Peyer's patch (tissue), 4 donors: ENCODE data around the gene ARNT2. TPM values are rescaled to one million over a fixed set of nuclear protein-coding genes. Genes with fewer than 3 reads are reported as not detected.
A peak's percentile ranks its signal among the peaks of the same experiment; 100 is the strongest.

Source experiments
- DNase-seq, 3 donors: peaks; one replicate each; pipeline ENCODE4 v3.0.0-alpha.2; 2017 to 2019
- H3K27ac ChIP-seq, 4 donors: fragments of 200-600 bp; sonication (generic); one replicate each; pipeline ENCODE4 v1.5.1; 2016 to 2019
- H3K27me3 ChIP-seq, 2 donors: fragments of 200-600 bp; sonication (generic); one replicate each; pipeline ENCODE4 v1.5.1; 2019
- H3K36me3 ChIP-seq, 3 donors: fragments of 200-600 bp; sonication (generic); one replicate each; pipeline ENCODE4 v1.5.1; 2016 to 2019
- H3K4me1 ChIP-seq, 4 donors: fragments of 200-600 bp; sonication (generic); one replicate each; pipeline ENCODE4 v1.5.1; 2016 to 2019
- H3K4me3 ChIP-seq, 4 donors: fragments of 200-600 bp; sonication (generic); 1 replicate in 3 of 4; 2 replicates in 1 of 4; pipeline ENCODE4 v1.5.1; 2016 to 2019; ENCODE audit warnings: mild to moderate bottlenecking in 1 of 4
- H3K9me3 ChIP-seq, 4 donors: fragments of 200-600 bp; sonication (generic); one replicate each; pipeline ENCODE4 v1.5.1; 2016 to 2019; ENCODE audit warnings: mild to moderate bottlenecking in 1 of 4
- POLR2A ChIP-seq, 2 donors: fragments of 450-650 bp; IDR thresholded peaks; one replicate each; pipeline ENCODE4 v1.5.1; 2017; ENCODE audit warnings: antibody characterized with exemption in 2 of 2, mild to moderate bottlenecking in 2 of 2, moderate library complexity in 2 of 2
- total RNA-seq, 4 donors: library from RNA; depleted of rRNA; stranded (reverse); fragments of >200 nt; gene quantifications; one replicate each; pipeline ENCODE4 v1.1.0, GENCODE V29; 2016
- TF ChIP-seq, protein P1 (sequence below), 6 experiments: fragments of 450-650 bp in 4 of 6; fragments of 200-600 bp in 2 of 6; sonication (generic) in 1 of 6; IDR thresholded peaks; one replicate each; pipeline ENCODE4 v1.5.1; 2017 to 2019; ENCODE audit warnings: antibody characterized with exemption in 6 of 6, mild to moderate bottlenecking in 3 of 6, moderate library complexity in 1 of 6

Gene ARNT2
- total RNA-seq, 4 donors from 2014 or later, result 2.5 to 10.3 (median 4.5) TPM

DNA sequence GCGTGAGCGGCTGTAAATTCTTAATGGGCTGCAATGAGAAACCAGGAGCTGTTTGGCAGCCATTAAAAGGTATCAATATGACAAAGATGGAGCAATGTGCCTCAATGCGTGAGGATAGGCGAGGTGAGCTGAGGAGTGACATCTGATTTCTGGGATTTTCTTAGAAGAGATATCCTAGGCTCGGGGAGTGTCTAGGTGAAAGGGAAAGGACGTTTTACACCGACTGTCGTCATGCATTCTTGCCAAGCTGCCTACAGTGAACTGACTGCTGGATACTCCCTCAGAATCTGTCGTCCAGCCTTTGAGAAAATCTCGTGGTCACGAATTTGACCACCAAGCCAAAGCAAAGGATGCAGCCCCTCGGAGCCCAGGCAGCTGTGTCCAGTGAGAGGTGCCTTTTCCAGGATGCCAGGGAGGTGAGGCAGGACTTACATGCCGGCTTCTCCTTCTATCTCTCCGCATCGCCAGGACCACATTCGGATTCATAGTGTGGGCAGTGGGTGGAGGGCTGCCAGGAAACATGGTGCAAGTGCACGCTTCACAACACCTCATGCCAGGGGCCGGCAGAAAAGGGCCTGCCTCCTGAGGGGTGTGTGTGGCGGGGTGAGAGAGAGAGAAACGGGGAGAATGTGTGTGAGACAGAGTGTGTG lies 210.7 kb downstream of the ARNT2 start:
- H3K9me3 ChIP-seq, result no peaks in the 10 kb centered on the region
- no peak overlapping the region for H3K27ac ChIP-seq
- H3K4me3 ChIP-seq, result no peak overlapping the region
- no peaks in the 10 kb centered on the region for H3K27me3 ChIP-seq
- no peak for DNase-seq
- peaks cover 0 to 11% (median 0%) of the 10 kb centered on the region in 4 donors for H3K4me1 ChIP-seq
- H3K36me3 ChIP-seq, result no peaks in the 10 kb centered on the region
- TF ChIP-seq, protein P1, sequence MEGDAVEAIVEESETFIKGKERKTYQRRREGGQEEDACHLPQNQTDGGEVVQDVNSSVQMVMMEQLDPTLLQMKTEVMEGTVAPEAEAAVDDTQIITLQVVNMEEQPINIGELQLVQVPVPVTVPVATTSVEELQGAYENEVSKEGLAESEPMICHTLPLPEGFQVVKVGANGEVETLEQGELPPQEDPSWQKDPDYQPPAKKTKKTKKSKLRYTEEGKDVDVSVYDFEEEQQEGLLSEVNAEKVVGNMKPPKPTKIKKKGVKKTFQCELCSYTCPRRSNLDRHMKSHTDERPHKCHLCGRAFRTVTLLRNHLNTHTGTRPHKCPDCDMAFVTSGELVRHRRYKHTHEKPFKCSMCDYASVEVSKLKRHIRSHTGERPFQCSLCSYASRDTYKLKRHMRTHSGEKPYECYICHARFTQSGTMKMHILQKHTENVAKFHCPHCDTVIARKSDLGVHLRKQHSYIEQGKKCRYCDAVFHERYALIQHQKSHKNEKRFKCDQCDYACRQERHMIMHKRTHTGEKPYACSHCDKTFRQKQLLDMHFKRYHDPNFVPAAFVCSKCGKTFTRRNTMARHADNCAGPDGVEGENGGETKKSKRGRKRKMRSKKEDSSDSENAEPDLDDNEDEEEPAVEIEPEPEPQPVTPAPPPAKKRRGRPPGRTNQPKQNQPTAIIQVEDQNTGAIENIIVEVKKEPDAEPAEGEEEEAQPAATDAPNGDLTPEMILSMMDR (IDR thresholded peaks at IDR 0.05), result no peak
- no peak for TF ChIP-seq POLR2A (IDR thresholded peaks at IDR 0.05)

DNA sequence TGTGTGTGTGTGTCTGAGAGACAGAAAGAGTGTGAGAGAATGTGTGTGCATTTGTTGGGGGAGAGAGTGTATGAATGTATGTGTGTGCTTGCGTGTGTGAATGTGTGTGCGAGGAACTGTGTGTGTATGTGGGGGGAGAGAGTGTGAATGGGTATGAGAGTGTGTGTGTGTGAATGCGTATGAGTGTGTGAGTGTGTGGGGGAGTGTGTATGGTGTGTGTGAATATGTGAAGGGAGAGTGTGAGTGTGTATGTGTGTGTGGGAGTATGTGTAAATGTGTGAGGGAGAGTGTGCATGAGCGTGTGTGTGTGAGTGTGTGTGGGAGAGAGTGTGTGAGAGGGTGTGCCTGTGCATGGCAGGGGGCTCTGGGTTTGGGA lies 211.2 kb downstream of the ARNT2 start:
- TF ChIP-seq, protein P1 (IDR thresholded peaks at IDR 0.05), result no peak
- TF ChIP-seq POLR2A (IDR thresholded peaks at IDR 0.05), result no peak
- H3K36me3 ChIP-seq, result no peaks in the 10 kb centered on the region
- H3K4me3 ChIP-seq, result no peak overlapping the region
- H3K4me1 ChIP-seq, result peaks cover 0 to 11% (median 0%) of the 10 kb centered on the region in 4 donors
- H3K9me3 ChIP-seq, result no peaks in the 10 kb centered on the region
- H3K27me3 ChIP-seq, result no peaks in the 10 kb centered on the region
- H3K27ac ChIP-seq, result no peak overlapping the region
- DNase-seq, result no peak

DNA sequence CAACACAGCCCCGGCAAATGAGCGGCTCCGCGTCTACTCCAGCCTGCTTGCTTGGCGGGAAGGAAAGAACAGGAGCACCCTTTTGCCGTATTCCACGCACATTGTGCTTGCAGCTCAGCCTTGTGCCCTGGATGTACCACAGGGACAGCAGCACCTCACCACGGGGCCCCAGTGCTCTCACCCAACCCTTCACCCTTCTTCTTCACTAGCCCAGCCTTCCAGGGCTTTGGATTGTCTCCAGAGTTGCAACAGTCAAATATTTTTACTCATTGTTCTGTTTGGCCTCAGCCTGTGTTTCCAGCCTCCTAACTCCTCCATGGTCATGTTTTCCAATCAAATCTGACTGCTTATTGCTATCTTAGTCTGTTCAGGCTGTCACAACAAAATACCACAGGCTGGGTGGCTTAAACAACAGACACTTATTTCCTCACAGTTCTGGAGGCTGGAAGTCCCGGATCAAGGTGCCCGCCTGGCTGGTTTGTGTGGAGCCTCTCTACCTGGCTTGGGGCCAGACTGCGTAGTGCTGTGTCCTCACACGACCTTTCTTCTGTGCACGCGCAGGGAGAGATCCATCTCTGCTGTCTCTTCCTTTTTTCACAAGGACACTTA lies 211.7 kb downstream of the ARNT2 start:
- no peak overlapping the region for H3K4me3 ChIP-seq
- TF ChIP-seq POLR2A (IDR thresholded peaks at IDR 0.05), result no peak
- TF ChIP-seq, protein P1 (IDR thresholded peaks at IDR 0.05), result no peak
- DNase-seq, result peak; percentile 31 to 77 (median 76)
- no peaks in the 10 kb centered on the region for H3K27me3 ChIP-seq
- H3K9me3 ChIP-seq, result no peaks in the 10 kb centered on the region
- H3K27ac ChIP-seq, result peak overlapping the region in 1 of 4 donors; percentile 23
- no peaks in the 10 kb centered on the region for H3K36me3 ChIP-seq
- H3K4me1 ChIP-seq, result peaks cover 0 to 11% (median 0%) of the 10 kb centered on the region in 4 donors

DNA sequence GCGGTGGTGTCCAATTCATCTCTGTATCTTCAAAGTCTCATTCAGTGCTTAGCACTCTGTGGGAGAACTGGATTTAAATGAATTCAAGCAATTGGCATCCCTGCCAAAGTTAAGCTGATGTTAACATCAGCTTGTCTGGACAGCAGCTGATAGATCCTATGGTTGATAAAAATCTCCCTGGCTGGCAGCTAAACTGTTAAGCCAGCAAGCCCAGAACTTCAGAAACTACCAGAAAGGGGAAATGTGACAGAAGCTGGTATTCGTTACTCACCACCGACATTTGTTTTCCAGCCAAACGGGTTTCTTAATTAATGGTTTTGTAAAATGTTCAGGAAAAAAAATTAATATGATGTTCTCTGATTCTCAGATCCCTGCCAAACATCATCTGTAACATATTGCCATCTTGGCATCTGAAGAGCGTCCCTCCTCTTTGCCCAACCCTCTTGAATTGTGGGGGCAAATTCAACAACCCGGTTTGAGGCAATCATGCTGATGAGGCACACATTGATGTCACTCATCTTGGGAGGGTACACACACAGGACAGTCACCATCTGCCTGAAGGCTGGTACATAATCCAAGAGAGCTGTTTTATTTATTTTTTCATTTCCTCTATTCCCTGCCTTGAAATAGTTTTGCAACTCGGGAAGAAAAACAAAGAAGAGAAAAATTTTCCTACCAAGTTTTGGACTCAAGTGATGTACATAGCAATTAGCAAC lies 214.7 kb downstream of the ARNT2 start:
- Histone ChIP-seq H3K27ac (no peak overlapping the region), H3K27me3 (no peaks in the 10 kb centered on the region), H3K4me3 (no peak overlapping the region), H3K4me1 (peaks cover 0 to 11% (median 0%) of the 10 kb centered on the region in 4 donors), H3K36me3 (no peaks in the 10 kb centered on the region), H3K9me3 (no peaks in the 10 kb centered on the region)
- DNase-seq, result no peak
- TF ChIP-seq POLR2A (IDR thresholded peaks at IDR 0.05), result no peak
- TF ChIP-seq, protein P1 (IDR thresholded peaks at IDR 0.05), result no peak

DNA sequence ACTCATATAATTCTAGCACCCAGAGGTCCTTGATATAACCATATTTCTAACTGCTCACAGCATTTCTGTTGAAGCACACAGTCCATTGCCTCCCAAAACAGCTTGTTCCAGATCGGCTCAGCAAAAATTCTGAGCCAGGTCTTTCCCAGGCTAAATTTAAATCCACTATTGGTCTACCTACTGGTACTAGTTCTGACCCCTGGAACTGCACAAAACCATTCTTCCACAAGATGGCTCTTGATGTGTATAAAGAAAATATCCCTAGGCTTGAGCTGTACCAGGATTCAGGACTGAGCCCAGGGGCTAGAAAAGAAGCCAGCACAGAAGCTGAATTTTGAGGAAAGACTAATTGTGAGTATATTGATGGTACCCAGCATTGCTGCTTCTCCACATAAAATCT lies 215.5 kb downstream of the ARNT2 start:
- TF ChIP-seq, protein P1 (IDR thresholded peaks at IDR 0.05), result peak in 3 of 6 experiments; percentile 38 to 65 (median 39)
- no peak for TF ChIP-seq POLR2A (IDR thresholded peaks at IDR 0.05)
- H3K27ac ChIP-seq, result no peak overlapping the region
- no peak for DNase-seq
- H3K4me3 ChIP-seq, result no peak overlapping the region
- no peaks in the 10 kb centered on the region for H3K9me3 ChIP-seq
- no peaks in the 10 kb centered on the region for H3K27me3 ChIP-seq
- peaks cover 0 to 11% (median 0%) of the 10 kb centered on the region in 4 donors for H3K4me1 ChIP-seq
- H3K36me3 ChIP-seq, result no peaks in the 10 kb centered on the region
